Embryonic facial prominence (tissue), 1 donor: ENCODE data around the gene UBL4B.
"Not testable (repeated sequence)": the region's sequence is repeated elsewhere in the genome, so short reads cannot be mapped to it uniquely, and the experiment has no call there.

Experiments used
- DNase-seq: peaks from one replicate; pipeline ENCODE4 v3.0.0-alpha.2; 2016; ENCODE audit errors: extremely low spot score

The UBL4B gene, protein sequence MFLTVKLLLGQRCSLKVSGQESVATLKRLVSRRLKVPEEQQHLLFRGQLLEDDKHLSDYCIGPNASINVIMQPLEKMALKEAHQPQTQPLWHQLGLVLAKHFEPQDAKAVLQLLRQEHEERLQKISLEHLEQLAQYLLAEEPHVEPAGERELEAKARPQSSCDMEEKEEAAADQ

DNA sequence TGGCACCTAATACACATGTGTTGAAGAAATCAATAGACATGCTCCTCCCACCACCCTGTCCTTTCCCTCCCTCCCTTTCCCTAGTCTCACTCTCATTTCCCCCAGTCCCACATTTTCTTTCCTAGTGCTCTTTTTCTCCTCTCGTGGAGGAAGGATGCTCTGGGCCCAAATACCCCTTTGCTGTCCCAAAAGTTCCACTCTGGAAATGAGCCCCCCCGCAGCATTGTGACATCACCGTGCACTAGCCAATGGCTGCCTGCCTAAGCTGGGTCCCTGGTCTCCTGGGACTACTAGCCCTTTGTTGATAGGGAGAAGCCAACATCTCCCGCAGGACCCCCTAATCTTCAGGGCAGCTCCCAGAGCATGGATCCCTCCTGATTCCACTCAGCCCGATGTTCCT is at the start of gene UBL4B:
TSS of gene UBL4B (plus strand) at position 301 of the 400 bp plus-strand sequence. CDS start at position 393, 92 bp downstream.
- no peak for DNase-seq

DNA sequence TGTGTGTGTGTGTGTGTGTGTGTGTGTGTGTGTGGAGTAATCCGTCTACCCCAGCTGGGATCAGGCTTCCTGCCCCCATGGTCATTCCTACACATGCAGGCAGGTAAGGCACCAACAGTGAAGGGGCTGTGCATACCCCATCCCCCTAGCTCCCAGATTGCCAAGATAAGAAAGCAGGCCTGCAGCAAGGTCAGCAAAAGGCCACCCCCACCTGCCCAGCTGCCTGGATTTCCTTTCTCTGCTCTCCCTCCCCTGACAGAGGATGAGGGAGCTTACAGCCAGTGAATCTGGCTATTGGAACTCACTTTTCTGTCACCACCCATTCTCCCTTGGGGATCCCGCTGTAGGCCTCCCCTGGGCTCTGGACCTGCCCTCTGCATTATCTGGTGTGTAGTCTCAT is 49.6 kb upstream of the UBL4B start:
- no peak for DNase-seq

DNA sequence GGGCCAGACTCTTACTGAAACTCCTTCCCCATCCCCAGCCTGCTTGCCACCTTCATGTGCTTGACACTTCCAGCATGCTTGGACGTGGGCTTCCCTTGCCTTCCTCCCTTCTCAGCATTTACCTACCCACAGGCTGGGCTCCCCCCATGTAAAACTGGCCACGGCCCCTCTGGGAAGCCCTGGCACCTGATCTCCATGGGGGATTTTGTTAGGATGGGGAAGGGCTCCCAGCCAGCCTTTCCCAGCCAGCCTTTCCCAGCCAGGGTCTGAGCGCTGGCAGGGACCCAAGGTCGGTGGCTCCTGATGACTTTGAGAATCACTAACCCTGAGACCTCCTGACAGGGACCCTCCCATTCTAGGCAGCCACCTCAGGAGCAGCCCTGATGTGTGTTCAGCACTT is 48.5 kb upstream of the UBL4B start:
- DNase-seq = no peak

DNA sequence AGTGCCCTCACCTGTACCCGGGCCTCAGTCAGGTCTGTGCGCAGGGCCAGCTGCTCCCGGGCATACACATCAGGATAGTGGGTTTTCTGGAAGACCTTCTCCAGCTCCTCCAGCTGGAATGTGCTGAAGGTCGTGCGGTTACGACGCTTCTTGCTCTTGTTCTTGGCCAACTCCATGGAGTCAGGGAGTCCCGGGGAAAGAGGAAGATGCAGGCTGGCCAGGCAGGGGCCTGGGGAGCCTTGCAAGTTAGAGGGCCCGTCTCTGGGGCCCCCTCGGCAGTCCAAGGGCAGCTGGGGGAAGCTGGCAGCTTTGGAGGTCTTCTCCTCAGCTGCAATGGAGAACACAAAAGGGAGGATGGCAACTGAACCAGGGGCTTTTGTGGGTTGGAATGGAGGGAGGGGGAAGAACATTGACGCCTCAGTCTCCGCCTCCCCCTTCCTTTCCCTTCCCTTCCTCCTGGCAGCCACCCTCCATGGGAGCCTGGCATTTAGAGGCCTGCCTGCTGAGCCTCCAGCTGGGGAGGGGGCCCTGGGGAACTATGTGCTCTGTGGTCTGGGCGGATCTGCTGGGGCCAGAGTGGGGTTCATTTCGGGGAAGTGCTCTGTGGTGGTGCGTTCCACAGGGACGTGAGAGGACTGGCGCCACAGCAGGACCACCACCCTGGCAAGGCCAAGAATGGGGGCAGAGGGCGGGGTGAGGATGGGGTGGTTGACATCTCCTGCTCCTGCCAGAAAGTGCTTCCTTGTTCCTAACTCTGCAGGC is 47.5 kb upstream of the UBL4B start:
- DNase-seq = no peak

DNA sequence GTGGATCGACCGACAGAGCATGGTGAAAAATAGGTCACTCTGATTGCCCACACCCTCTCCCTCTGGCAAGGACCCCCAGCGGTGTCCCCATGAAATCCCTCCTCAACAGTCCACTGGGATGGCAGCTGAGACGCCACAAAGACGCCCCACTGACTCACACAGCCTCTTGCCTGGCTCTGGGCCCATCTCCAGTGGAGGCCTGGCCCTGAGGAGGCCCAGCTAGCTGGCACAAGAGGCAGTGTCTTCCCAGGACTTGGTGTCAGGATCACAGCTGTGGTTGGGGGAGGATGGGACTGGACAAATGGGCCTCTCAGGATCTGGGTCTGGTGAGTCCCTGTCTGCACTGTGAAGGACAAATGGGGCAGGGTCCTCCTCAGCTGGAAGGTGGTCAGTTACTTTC is 46.4 kb upstream of the UBL4B start:
- DNase-seq = no peak

DNA sequence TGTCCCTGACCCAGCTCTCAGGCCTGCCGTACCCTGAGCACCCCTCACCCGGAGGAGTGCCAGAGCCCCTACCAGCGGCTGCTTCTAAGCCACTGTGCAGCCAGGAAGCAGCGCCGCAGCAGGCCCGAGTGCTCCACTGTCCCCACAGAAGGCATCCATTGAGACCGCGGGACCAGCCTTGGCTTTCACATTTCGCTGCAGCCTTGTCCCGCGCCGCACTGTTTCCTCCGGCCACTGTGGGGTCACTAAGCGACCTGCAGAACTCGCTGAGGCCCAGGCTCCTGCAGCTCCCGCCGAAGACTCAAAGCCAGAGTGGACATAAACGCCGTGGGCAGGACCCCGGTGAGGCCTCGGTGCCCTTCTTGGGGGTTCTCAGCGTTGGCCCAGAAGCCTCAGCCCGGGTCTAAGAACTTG is 44.8 kb upstream of the UBL4B start:
- no peak for DNase-seq

DNA sequence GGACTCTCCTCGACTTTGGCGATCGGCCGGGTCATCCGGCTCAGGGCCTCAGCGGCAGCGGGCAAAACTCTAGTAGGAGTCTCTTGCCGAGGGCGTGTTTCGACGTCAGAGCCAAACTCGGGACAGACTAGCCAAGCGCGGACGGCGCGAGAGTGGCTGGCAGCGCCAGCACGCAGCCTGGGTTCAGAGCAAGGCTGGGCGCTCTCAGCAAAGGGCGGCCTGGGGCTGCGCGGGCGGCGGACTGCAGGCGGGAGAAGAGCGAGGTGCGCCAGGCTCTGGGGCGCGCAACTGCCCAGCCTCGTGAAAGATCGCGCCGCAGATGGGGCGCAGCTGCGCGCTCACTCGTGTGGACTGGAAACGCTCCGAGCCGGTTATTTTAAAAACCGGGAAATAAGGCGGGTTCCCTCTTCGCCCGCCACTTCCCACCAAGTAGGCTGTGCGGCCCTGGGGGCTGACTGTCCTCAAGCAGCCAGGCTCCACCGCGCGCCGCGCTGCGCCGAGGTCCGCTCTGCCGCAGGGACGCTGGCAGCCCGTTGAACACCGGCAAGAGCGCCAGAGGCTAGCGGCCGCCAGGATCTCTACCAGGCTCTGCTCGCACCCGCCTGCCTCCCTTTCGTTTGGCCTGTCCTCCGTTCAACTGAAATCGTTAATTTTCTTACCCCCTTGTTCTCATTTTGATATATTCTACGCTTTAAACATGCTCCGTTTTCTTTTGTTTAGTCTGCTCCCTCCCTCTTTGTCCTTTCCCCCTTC is 44.2 kb upstream of the UBL4B start:
- DNase-seq = no peak

DNA sequence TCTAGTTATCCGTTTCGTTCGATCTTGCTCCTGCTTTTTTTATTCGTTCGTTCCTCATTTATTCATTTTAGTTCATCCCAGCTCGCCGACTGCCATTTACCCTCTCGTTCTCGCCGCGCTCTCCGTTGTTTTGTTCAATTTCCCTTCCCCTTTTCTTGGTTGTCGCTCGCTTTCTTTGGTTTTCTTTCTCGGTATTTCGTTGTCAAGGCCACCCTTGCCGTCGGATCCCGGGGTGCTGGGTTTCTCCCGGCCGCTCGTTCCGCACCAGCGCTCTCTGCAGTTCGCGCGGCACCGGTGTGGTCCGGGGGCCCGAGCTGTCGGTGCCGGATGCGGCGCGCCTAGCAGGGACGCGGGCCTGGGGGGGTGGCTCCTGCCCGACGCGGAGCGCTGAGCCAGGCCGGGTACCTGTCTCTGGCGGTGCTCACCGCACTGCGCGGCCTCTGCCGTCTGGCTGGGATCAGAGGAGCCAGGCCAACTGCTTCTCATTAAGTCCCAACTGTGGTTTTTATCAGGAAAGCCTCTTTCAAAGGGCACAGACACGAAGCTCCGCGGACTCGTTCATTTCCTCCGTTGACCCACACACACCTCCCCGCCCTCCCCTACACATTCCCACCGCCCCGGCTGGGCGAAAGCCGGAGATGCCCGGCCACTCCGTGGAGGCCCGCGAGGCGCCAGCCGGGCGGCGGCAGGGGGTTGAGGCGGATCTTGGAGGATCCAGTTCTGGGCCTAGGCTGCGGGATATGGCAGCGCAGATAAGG is 43.4 kb upstream of the UBL4B start:
- DNase-seq = no peak

DNA sequence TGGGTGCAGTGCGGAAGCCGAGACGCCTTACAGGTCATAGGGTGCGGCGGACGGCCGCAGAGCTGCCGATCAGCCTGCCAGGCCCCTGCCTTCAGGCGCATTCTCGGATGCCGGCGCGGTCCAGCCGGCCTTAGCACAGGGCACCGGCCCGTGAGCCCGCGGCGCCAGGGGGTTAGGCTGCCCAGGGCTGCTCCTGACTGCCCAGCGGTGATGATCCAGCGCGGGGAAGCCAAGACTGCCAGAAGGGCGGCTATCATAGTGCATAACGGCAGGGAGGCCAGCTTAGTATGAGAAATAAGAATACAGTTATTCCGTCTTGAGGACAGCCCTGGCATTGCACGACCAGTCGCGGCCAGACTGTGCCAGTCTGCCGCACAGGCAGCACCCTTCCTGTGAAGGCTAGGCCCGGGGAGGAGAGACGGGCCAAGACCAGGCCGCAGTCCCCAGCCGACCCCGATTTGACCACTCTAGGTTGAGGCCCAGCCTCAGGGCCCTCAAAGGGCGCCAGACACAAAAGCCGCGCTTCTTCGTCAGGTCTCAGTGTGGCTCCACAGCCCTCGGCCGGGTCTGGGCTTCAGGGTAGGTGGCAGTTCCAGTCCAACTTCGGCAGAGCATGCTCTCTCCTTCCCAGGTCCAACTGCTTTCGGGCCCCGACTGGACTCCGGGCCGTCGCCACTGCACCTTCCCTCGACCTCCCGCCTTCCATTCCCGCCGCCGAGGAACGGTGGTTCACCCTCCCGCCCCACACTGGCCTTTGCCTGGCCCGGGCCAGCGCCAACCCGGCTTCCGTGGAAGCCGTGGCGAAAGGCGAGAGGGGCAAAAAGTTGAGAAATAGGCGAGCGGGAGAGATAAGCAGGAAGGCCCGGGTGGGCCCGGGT is 42.6 kb upstream of the UBL4B start:
- no peak for DNase-seq

DNA sequence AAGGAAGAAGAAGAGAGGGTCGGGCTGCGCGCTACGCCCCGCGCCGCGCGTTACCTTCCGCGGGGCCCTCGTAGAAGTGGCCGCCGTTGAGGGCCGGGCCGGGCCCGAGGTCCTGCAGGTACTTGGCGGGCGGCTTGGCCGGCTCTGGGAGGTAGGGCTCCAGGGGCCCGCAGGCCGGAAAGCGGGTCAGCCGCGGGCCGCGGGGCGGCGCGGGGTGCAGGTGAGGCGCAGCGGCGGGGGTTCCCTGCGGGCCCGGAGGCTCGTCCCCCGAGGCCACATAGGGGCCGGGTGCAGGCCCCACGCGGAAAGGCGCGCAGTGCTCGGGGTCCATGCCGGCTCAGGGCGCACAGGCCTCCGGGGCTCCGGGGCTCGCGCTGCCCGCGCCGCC is 42.0 kb upstream of the UBL4B start:
- no peak for DNase-seq

DNA sequence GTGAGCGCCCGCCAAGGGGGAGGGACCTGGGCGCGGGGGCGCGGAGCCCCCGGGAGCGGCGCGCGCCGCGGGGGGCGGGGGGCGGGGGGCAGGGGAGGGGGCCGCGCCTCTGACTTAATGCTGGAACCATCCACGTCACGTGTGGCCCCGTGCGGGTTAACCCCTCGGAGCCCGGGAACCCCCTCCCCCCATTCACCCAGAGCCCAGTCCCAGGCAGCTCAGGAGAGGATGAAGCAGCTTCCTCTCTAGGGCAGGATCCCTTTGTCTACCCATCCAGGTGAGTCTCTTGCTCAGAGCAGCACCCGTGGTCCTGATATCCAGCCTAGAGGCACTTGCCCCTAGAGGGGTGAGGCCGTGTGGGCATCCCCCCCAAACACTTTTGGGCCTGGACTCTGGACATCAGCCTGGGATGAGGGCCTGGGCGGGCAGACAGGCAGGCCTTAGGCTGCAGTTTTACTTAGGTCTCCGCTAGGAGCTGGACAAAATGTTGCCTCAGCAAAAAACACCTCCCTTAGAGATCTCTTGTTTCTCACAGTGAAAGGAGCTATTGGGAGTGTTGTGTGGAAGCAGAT is 41.5 kb upstream of the UBL4B start, which contains the start of gene ALX3:
TSS of gene ALX3 (minus strand) at position 2 of the 572 bp plus-strand sequence. CDS start 60 bp downstream, outside the sequence.
- DNase-seq = no peak

DNA sequence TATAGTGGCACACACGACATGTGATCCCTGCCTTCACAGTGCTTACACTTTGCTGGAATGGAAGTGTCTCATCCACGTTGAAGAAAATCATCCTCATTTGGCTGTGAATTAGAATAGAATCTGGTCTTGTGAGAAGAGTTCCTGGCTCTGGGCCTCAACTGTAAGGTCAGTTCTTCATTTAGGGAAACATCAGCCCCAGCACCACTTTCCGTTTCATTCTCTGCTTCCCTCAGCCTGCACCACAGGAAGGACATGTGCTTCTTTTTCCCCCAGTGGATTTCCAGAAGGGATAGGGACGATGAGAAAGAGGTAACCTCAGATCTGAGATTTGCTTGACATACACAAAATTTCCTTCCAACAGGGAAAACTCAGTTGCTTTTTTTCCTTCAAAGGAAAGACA is 38.1 kb upstream of the UBL4B start:
- no peak for DNase-seq

DNA sequence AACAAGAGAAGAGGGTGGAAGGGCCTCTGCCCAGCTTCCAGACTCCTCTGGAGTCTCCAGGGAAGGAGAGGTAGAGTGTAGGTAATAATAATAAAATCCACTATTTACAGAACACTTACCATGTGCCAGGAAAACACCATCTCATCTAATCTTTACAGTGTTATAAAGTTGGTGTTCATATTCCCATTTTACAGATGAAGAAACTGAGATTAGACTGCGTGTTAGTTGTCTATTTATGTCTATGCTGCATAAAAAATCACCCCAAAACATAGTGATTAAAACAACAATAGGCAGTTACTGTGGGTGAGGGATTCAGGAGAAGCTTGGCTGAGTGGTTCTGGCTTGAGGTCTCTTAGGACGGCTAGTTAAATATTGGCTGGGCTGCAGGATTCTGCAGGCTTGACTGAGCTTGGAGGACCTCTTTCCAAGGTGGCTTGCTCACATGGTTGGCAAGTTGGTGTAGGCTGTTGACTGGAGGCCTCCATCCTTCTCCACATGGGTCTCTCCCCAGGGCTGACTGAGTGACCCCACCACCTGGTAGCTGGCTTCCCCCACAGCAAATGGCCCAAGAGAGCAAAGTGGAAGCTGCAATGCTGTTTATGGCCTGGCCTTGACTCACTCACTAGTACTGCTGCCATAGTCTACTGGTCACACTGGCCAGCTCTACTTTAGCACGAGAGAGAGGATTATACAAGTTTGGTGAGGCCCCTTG is 35.3 kb upstream of the UBL4B start:
- DNase-seq = no peak

DNA sequence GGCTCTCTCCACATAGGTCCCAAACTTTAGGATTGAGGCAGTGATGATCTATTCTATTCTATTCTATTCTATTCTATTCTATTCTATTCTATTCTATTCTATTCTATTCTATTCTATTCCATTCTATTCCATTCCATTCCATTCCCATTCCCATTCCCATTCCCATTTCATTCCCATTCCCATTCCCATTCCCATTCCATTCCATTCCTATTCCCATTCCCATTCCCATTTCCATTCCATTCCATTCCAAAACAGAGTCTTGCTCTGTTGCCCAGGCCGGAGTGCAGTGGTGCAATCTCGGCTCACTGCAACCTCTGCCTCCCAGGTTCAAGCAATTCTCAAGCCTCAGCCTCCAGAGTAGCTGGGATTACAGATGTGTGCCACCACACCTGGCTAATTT is 32.2 kb upstream of the UBL4B start:
- DNase-seq = not testable (repeated sequence)

DNA sequence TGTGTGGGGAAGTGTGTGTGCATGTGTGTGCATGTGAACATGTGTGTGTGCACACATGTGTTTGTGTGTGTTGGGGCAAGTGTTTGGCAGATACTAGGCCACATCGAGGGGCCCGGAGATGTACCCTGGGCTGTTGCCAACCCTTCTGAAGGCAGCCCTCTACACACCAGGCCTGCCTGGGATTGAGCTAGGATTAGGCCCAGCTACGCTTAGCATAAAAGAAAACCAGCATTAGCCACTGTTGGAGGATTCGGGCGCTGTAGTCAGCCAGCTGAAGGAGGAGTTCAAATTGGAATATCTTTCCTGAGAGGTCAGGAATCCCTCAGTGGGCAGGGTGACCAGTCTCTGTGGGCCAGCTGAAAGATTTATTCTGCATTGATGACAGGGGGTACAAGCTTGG is 31.2 kb upstream of the UBL4B start:
- DNase-seq = no peak

DNA sequence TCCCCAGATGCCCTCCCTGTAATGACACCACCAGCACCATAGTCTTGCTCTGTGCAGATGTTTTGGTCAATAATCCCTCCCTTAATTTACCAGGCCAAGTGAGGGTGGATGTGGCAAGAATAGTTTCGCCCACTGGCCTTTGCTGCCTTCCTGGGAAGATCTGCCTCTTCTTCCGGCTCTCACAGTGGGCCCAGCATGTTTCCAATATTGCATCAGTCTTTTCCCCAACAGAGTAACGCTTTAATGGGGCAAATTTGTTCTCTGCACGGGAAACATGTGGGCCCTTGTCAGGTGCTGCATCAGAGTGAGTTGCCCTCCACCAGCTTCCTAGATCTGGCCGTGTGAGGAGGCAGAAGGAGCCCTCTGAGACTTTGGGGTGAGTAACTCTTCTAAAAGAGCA is 29.8 kb upstream of the UBL4B start:
- DNase-seq = no peak

DNA sequence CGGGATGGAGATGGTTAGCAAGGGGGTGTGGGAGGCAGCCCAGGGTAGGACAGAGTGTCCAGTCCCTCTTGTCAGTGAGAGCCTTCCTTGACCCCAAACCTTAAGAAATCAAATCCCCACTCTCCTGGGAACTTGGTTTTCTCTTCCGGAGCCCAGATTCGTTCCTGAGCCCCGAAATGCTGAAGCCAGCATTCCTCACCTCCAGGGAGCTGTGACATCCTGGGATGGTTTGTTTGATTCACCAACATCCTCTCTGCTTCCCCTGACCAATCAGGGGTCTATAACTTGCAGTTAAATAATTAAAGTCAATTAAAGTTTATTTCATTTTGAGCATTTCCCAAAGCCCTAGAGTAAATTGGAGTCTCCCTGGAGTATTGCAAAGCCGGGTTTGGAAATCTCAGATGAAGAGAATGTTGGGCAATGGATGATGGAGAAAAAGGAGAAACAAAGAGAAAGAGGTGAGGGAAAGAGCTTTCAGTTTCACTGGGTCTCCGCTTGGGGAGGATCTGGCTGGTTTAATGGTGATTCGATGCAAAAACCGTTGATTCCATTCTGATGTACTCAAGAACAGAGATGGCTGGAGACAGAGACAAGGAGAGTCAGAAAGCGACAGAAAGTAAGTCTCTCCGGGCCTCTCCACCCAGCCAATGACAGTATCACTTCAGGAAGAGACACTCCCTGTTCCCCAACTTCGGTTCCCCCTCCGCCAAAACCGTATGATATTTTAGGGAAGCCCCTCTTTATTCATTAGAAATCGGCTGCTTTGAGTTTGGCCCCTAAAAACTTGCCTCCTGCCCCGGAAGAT is 29.0 kb upstream of the UBL4B start:
- DNase-seq = no peak

DNA sequence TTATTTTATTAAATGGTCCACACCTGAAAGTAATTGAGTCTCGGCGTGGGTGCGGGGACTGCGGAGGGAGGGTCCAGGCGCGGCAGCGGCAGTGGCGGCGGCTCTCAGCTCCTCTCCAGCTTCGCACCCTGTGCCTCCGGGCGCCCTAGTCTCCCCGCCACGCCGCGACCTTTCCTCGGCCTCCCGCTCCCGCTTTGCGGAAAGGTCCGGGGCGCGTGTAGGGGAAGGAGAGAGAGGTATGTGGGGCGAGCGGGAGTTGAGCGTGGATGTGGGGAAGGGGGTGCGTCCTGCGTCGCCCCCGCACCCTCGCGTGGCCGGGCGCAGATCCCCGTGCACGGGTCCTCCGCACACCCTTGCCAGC is 28.4 kb upstream of the UBL4B start:
- no peak for DNase-seq
